HFFc6 (cell line): ENCODE data around the gene SAPCD2. TPM values are rescaled to one million over a fixed set of nuclear protein-coding genes. Genes with fewer than 3 reads are reported as not detected.
A peak's percentile ranks its signal among the peaks of the same experiment; 100 is the strongest.

ENCODE experiments used
- DNase-seq: peaks from one replicate; pipeline ENCODE4 v3.0.0-alpha.2; 2018
- H3K27ac Mint-ChIP-seq: 2 replicates; pipeline ENCODE4 v1.8.0; 2020; ENCODE audit warnings: mild to moderate bottlenecking, mixed read lengths
- H3K27me3 Mint-ChIP-seq: 2 replicates; pipeline ENCODE4 v1.8.0; 2021; ENCODE audit warnings: mild to moderate bottlenecking, moderate library complexity, mixed read lengths; ENCODE audit not compliant: insufficient read depth
- H3K36me3 Mint-ChIP-seq: 2 replicates; pipeline ENCODE4 v1.8.0; 2021; ENCODE audit warnings: low read depth, mixed read lengths
- H3K4me1 Mint-ChIP-seq: 2 replicates; pipeline ENCODE4 v1.8.0; 2020; ENCODE audit warnings: low read depth, mixed read lengths
- H3K4me3 Mint-ChIP-seq: 2 replicates; pipeline ENCODE4 v1.8.0; 2020; ENCODE audit warnings: mild to moderate bottlenecking, moderate library complexity, mixed read lengths
- H3K9me3 Mint-ChIP-seq: 2 replicates; pipeline ENCODE4 v1.8.0; 2020; ENCODE audit warnings: mild to moderate bottlenecking, mixed read lengths
- CTCF ChIP-seq: fragments of 200-600 bp; sonication (generic); IDR thresholded peaks from 2 replicates; pipeline ENCODE4 v1.5.0; 2021; ENCODE audit warnings: antibody characterized with exemption, mild to moderate bottlenecking
- total RNA-seq, 6 experiments: library from RNA; stranded (reverse); fragmentation: NEBNext Ultra II Directional; extraction: Animal tissue kit (Norgen Biotek cat#: 25700); gene quantifications; 2 replicates in 1 of 6; 3 replicates in 5 of 6; pipeline ENCODE4 v1.2.3, GENCODE V29; 2021

SAPCD2 gene
- total RNA-seq, 6 experiments from 2014 or later: 7.7 to 14.8 (median 11.3) TPM

- Mint-ChIP-seq H3K27me3 (no peaks in the 10 kb centered on the region; the same call in none of the 2 replicates), H3K4me3 (peak overlapping the region; percentile 82), H3K36me3 (no peaks in the 10 kb centered on the region), H3K4me1 (peaks cover 14% of the 10 kb centered on the region), H3K27ac (peak overlapping the region; percentile 80), H3K9me3 (no peaks in the 10 kb centered on the region)
- no peak for DNase-seq
- no peak for TF ChIP-seq CTCF
These were observed 925 bp upstream of the SAPCD2 start for GRCh38 chr9:137071282-137071681.

- H3K27me3 Mint-ChIP-seq: no peaks in the 10 kb centered on the region; the same call in none of the 2 replicates
- H3K9me3 Mint-ChIP-seq: no peaks in the 10 kb centered on the region
- peaks cover 14% of the 10 kb centered on the region for H3K4me1 Mint-ChIP-seq
- H3K36me3 Mint-ChIP-seq: no peaks in the 10 kb centered on the region
- DNase-seq: no peak
- H3K4me3 Mint-ChIP-seq: peak overlapping the region; percentile 82
- peak overlapping the region; percentile 80 for H3K27ac Mint-ChIP-seq
- peak; percentile 29; the same call in 1 of the 2 replicates for TF ChIP-seq CTCF
These were observed 534 bp upstream of the SAPCD2 start for GRCh38 chr9:137070906-137071275.

- no peak for TF ChIP-seq CTCF
- Mint-ChIP-seq H3K27me3 (no peaks in the 10 kb centered on the region; the same call in 1 of the 2 replicates), H3K4me1 (peaks cover 14% of the 10 kb centered on the region), H3K27ac (no peak overlapping the region), H3K9me3 (no peaks in the 10 kb centered on the region), H3K4me3 (peak overlapping the region; percentile 26), H3K36me3 (no peaks in the 10 kb centered on the region)
- no peak for DNase-seq
These were observed 757 bp downstream of the SAPCD2 start for GRCh38 chr9:137069508-137070091.

- H3K27me3 Mint-ChIP-seq: peaks cover 1% of the 10 kb centered on the region; the same call in 1 of the 2 replicates
These were observed 1.5 kb downstream of the SAPCD2 start for GRCh38 chr9:137068539-137069507.

More at GRCh38 chr9:137068539-137069507, 1.5 kb downstream of the SAPCD2 start:
- Mint-ChIP-seq H3K4me1 (peaks cover 14% of the 10 kb centered on the region), H3K4me3 (peak overlapping the region; percentile 26), H3K36me3 (no peaks in the 10 kb centered on the region), H3K27ac (no peak overlapping the region), H3K9me3 (no peaks in the 10 kb centered on the region)
- DNase-seq: no peak
- no peak for TF ChIP-seq CTCF
